ENCODE results near the gene SYTL3. TPM values are rescaled to one million over a fixed set of nuclear protein-coding genes. Genes with fewer than 3 reads are reported as not detected.
A peak's percentile ranks its signal among the peaks of the same experiment; 100 is the strongest.

The SYTL3 gene
- total and polyA plus RNA-seq, 9 of the 15 experiments (the other 6 are each of a cell fraction or from before 2014, with no cell fraction given) = 0.04 to 0.46 (median 0.17) TPM; not detected in 1

- H3K79me2 ChIP-seq (ENCODE audit: control insufficient read depth, insufficient read depth, low read length) = peaks cover 30% of the 10 kb centered on the region
- no peak overlapping the region for H3K9ac ChIP-seq (ENCODE audit: insufficient read depth in 1 of 2, low read depth in 2 of 2, low read length in 2 of 2)
- intact Hi-C loops (cut with micrococcal nuclease) (no loop called here), in situ Hi-C loops (cut with MboI) (no loop called here)
- no peaks in the 10 kb centered on the region for H3K9me1 ChIP-seq (ENCODE audit: control insufficient read depth, insufficient read depth, low read length)
- H2AFZ ChIP-seq (ENCODE audit: low read depth, low read length) = no peak overlapping the region
- CTCF ChIA-PET (ENCODE audit: low intra/inter-chr PET ratio) = no interaction called here
- DNase-seq (ENCODE audit: extremely low read depth in 1 of 4, low spot score in 3 of 4) (no peak), ATAC-seq (no peak), FAIRE-seq (no peak)
- POLR2A ChIA-PET = interaction anchor here (0.6 to 0.8 kb wide), 3 partner anchors 10 to 209 kb away, joined by 3 read pairs; no protein-coding TSS in a partner anchor
- H4K20me1 ChIP-seq (replicated peaks; ENCODE audit: control insufficient read depth, insufficient read depth, low read length) = no peaks in the 10 kb centered on the region
- no peaks in the 10 kb centered on the region for H3K9me3 ChIP-seq (replicated peaks; ENCODE audit: control insufficient read depth, insufficient read depth, low read depth, low read length)
- H3K4me3 ChIP-seq = no peak overlapping the region
- no peak overlapping the region for H3K27ac ChIP-seq (ENCODE audit: extremely low read depth, low read depth, low read length)
- 28% methylated on average over 10 of the region's 10 CpGs for WGBS (ENCODE audit: insufficient coverage, low coverage, missing lambda C conversion rate)
- peaks cover 16 to 18% of the 10 kb centered on the region in 2 experiments; a peak in 4 of 5 replicates for H3K4me1 ChIP-seq (replicated peaks in 1 of 2; ENCODE audit: control insufficient read depth in 2 of 2, insufficient read depth in 2 of 2, low read length in 2 of 2)
- no peak overlapping the region for H3K4me2 ChIP-seq (ENCODE audit: insufficient read depth, low read length)
- BruUV-seq (replicated peaks) = no TSS peak
- TF ChIP-seq CBX8 (IDR thresholded peaks at IDR 0.05; ENCODE audit: borderline replicate concordance, extremely low read depth, low read depth, low read length, poor library complexity, severe bottlenecking) (peak; percentile 76), PHTF2 (CRISPR knock-in tag; IDR thresholded peaks at IDR 0.05) (no peak)
- peaks cover 14% of the 10 kb centered on the region; the same call in 2 of the 3 replicates for H3K36me3 ChIP-seq (ENCODE audit: control insufficient read depth, insufficient read depth, low read length)
- peaks cover 8 to 15% of the 10 kb centered on the region in 2 experiments; a peak in 3 of 5 replicates for H3K27me3 ChIP-seq (ENCODE audit: control insufficient read depth in 2 of 2, insufficient read depth in 2 of 2, low read length in 2 of 2)
These were observed 3.6 kb upstream of the SYTL3 start for GRCh38 chr6:158646023-158646910.

GRCh38 chr6:158647501-158647900 is 2.4 kb upstream of the SYTL3 start:
- H4K20me1 ChIP-seq (replicated peaks; ENCODE audit: control insufficient read depth, insufficient read depth, low read length) = no peaks in the 10 kb centered on the region
- in situ Hi-C loops (cut with MboI) (no loop called here), intact Hi-C loops (cut with micrococcal nuclease) (no loop called here)
- no peaks in the 10 kb centered on the region for H3K9me3 ChIP-seq (replicated peaks; ENCODE audit: control insufficient read depth, insufficient read depth, low read depth, low read length)
- peak; percentile 91 for TF ChIP-seq NFIC (IDR thresholded peaks at IDR 0.05)
- TF ChIP-seq NFIX (CRISPR knock-in tag; IDR thresholded peaks at IDR 0.05; ENCODE audit: low read depth) = peak; percentile 53; the same call in 1 of the 2 replicates
- no peak for TF ChIP-seq CREB3L1 (IDR thresholded peaks at IDR 0.05; ENCODE audit: borderline replicate concordance, low read depth)
- no peak for DNase-seq (ENCODE audit: extremely low read depth in 1 of 4, low spot score in 3 of 4)
- ChIA-PET CTCF (ENCODE audit: low intra/inter-chr PET ratio) (no interaction called here), POLR2A (interaction anchor here (1.3 to 1.5 kb wide), 2 partner anchors 10 to 12 kb away, joined by 3 to 5 read pairs; no protein-coding TSS in a partner anchor)
- 0 out of 3 replicates have a peak, but pooled peaks cover 6% of the 10 kb centered on the region for H3K36me3 ChIP-seq (ENCODE audit: control insufficient read depth, insufficient read depth, low read length)
- BruUV-seq (replicated peaks) = no TSS peak
- peaks cover 10 to 18% of the 10 kb centered on the region in 2 experiments; a peak in 4 of 5 replicates for H3K4me1 ChIP-seq (replicated peaks in 1 of 2; ENCODE audit: control insufficient read depth in 2 of 2, insufficient read depth in 2 of 2, low read length in 2 of 2)
- no peak overlapping the region for H3K4me2 ChIP-seq (ENCODE audit: insufficient read depth, low read length)
- H3K27ac ChIP-seq (ENCODE audit: extremely low read depth, low read depth, low read length) = no peak overlapping the region
- no peak for ATAC-seq
- H2AFZ ChIP-seq (ENCODE audit: low read depth, low read length) = no peak overlapping the region
- WGBS (ENCODE audit: insufficient coverage, low coverage, missing lambda C conversion rate) = 6% methylated on average over 4 of the region's 4 CpGs
- H3K9ac ChIP-seq (ENCODE audit: insufficient read depth in 1 of 2, low read depth in 2 of 2, low read length in 2 of 2) = no peak overlapping the region
- FAIRE-seq = no peak
- no peaks in the 10 kb centered on the region for H3K9me1 ChIP-seq (ENCODE audit: control insufficient read depth, insufficient read depth, low read length)
- peaks cover 8 to 15% of the 10 kb centered on the region in 2 experiments; a peak in 3 of 5 replicates for H3K27me3 ChIP-seq (ENCODE audit: control insufficient read depth in 2 of 2, insufficient read depth in 2 of 2, low read length in 2 of 2)
- peaks cover 20% of the 10 kb centered on the region for H3K79me2 ChIP-seq (ENCODE audit: control insufficient read depth, insufficient read depth, low read length)
- H3K4me3 ChIP-seq = no peak overlapping the region

All from K562 (cell line).